ENCODE measurements around the gene ARHGAP6. TPM values are rescaled to one million over a fixed set of nuclear protein-coding genes. Genes with fewer than 3 reads are reported as not detected.
A peak's percentile ranks its signal among the peaks of the same experiment; 100 is the strongest.

Gene ARHGAP6
- total and polyA plus RNA-seq, 9 of the 15 experiments (the other 6 are each of a cell fraction or from before 2014, with no cell fraction given): 12.5 to 63.6 (median 41.8) TPM

DNA sequence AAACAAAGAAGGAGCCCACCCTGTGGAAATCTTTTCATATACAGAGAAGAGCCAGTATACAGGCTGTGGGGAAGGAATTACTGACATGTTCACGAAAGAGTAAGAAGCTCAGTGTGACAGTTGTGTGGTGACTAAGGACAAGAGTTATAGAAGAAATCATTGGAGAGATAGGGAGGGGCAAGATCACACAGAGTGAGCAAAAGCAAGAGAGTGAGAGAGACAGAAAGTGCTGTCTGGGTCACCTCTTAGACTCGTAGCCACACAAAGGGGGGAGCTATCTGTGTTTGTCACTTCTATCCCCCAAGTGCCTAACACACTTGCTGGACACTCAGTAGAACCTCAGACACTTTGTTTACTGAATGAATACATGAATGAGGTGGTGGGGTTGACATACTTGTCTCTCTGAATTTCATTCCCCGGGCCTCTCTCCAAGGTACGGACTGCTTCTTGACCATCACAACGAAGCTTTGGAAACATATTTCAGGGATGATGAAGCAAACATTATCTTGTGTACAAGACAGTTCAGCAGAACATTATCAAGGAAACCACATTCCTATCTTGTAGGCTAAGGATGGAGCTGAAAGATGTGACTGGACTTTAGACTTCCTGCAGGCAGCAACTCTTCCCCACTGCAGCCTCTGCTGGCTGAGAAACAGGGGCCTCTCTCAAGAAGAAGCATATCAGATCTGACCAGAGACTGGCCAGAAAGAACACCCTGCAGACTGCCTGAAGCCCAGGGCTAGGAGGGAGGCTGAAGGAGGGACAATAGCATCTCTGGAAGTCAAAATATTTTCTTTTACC is 204.3 kb downstream of the ARHGAP6 start (continued):
- TF ChIP-seq ETV6 (IDR thresholded peaks at IDR 0.05; ENCODE audit: borderline replicate concordance in 1 of 2, low read depth in 2 of 2, low read length in 1 of 2) (no peak), ETV6 (CRISPR knock-in tag; IDR thresholded peaks at IDR 0.05; ENCODE audit: borderline replicate concordance) (no peak), L3MBTL2 (IDR thresholded peaks at IDR 0.05) (no peak; the same call in 1 of the 2 replicates), ZNF766 (CRISPR knock-in tag; conservative IDR thresholded peaks at IDR 0.05) (peak; percentile 74; the same call in 1 of the 2 replicates), ZNF174 (CRISPR knock-in tag; IDR thresholded peaks at IDR 0.05) (no peak), DIDO1 (tag; IDR thresholded peaks at IDR 0.05; ENCODE audit: low read depth) (no peak), SETDB1 (IDR thresholded peaks at IDR 0.05; ENCODE audit: low read length) (no peak), NR3C1 (CRISPR knock-in tag; IDR thresholded peaks at IDR 0.05) (no peak), KAT2B (IDR thresholded peaks at IDR 0.05; ENCODE audit: low read depth, low read length) (no peak), BACH1 (tag; IDR thresholded peaks at IDR 0.05) (no peak), COPS2 (conservative IDR thresholded peaks at IDR 0.05) (no peak), PTRF (tag; IDR thresholded peaks at IDR 0.05) (no peak)
- TF ChIP-seq, protein P1, sequence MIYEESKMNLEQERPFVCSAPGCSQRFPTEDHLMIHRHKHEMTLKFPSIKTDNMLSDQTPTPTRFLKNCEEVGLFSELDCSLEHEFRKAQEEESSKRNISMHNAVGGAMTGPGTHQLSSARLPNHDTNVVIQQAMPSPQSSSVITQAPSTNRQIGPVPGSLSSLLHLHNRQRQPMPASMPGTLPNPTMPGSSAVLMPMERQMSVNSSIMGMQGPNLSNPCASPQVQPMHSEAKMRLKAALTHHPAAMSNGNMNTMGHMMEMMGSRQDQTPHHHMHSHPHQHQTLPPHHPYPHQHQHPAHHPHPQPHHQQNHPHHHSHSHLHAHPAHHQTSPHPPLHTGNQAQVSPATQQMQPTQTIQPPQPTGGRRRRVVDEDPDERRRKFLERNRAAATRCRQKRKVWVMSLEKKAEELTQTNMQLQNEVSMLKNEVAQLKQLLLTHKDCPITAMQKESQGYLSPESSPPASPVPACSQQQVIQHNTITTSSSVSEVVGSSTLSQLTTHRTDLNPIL (CRISPR knock-in tag; IDR thresholded peaks at IDR 0.05): no peak
- TF ChIP-seq, protein P2, sequence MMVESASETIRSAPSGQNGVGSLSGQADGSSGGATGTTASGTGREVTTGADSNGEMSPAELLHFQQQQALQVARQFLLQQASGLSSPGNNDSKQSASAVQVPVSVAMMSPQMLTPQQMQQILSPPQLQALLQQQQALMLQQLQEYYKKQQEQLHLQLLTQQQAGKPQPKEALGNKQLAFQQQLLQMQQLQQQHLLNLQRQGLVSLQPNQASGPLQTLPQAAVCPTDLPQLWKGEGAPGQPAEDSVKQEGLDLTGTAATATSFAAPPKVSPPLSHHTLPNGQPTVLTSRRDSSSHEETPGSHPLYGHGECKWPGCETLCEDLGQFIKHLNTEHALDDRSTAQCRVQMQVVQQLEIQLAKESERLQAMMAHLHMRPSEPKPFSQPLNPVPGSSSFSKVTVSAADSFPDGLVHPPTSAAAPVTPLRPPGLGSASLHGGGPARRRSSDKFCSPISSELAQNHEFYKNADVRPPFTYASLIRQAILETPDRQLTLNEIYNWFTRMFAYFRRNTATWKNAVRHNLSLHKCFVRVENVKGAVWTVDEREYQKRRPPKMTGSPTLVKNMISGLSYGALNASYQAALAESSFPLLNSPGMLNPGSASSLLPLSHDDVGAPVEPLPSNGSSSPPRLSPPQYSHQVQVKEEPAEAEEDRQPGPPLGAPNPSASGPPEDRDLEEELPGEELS (CRISPR knock-in tag; IDR thresholded peaks at IDR 0.05; ENCODE audit: borderline replicate concordance): no peak
- TF ChIP-seq, protein P3, sequence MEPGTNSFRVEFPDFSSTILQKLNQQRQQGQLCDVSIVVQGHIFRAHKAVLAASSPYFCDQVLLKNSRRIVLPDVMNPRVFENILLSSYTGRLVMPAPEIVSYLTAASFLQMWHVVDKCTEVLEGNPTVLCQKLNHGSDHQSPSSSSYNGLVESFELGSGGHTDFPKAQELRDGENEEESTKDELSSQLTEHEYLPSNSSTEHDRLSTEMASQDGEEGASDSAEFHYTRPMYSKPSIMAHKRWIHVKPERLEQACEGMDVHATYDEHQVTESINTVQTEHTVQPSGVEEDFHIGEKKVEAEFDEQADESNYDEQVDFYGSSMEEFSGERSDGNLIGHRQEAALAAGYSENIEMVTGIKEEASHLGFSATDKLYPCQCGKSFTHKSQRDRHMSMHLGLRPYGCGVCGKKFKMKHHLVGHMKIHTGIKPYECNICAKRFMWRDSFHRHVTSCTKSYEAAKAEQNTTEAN (CRISPR knock-in tag; IDR thresholded peaks at IDR 0.05): no peak
- TF ChIP-seq, protein P4, sequence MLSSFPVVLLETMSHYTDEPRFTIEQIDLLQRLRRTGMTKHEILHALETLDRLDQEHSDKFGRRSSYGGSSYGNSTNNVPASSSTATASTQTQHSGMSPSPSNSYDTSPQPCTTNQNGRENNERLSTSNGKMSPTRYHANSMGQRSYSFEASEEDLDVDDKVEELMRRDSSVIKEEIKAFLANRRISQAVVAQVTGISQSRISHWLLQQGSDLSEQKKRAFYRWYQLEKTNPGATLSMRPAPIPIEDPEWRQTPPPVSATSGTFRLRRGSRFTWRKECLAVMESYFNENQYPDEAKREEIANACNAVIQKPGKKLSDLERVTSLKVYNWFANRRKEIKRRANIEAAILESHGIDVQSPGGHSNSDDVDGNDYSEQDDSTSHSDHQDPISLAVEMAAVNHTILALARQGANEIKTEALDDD (IDR thresholded peaks at IDR 0.05): no peak
- TF ChIP-seq, protein P5, sequence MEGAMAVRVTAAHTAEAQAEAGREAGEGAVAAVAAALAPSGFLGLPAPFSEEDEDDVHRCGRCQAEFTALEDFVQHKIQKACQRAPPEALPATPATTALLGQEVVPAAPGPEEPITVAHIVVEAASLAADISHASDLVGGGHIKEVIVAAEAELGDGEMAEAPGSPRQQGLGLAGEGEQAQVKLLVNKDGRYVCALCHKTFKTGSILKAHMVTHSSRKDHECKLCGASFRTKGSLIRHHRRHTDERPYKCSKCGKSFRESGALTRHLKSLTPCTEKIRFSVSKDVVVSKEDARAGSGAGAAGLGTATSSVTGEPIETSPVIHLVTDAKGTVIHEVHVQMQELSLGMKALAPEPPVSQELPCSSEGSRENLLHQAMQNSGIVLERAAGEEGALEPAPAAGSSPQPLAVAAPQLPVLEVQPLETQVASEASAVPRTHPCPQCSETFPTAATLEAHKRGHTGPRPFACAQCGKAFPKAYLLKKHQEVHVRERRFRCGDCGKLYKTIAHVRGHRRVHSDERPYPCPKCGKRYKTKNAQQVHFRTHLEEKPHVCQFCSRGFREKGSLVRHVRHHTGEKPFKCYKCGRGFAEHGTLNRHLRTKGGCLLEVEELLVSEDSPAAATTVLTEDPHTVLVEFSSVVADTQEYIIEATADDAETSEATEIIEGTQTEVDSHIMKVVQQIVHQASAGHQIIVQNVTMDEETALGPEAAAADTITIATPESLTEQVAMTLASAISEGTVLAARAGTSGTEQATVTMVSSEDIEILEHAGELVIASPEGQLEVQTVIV (CRISPR knock-in tag; IDR thresholded peaks at IDR 0.05; ENCODE audit: borderline replicate concordance): no peak
- TF ChIP-seq, protein P6, sequence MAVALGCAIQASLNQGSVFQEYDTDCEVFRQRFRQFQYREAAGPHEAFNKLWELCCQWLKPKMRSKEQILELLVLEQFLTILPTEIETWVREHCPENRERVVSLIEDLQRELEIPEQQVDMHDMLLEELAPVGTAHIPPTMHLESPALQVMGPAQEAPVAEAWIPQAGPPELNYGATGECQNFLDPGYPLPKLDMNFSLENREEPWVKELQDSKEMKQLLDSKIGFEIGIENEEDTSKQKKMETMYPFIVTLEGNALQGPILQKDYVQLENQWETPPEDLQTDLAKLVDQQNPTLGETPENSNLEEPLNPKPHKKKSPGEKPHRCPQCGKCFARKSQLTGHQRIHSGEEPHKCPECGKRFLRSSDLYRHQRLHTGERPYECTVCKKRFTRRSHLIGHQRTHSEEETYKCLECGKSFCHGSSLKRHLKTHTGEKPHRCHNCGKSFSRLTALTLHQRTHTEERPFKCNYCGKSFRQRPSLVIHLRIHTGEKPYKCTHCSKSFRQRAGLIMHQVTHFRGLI (CRISPR knock-in tag; IDR thresholded peaks at IDR 0.05): no peak
